HCT116 (cell line): ENCODE results near the gene NBL1. TPM values are rescaled to one million over a fixed set of nuclear protein-coding genes. Genes with fewer than 3 reads are reported as not detected.
"Not testable (repeated sequence)": the region's sequence is repeated elsewhere in the genome, so short reads cannot be mapped to it uniquely, and the experiment has no call there.

Experiments
- ATAC-seq: fragments of 200-7000 bp; cut with Tn5 transposase; 2 replicates; pipeline ENCODE4 v1.9.1; 2020; ENCODE audit warnings: mild to moderate bottlenecking, moderate library complexity
- BruUV-seq: library from RNA; stranded (reverse); fragments of 400-500 nt; replicated peaks from 2 replicates; lab custom pipeline; 2021; lab: Mats Ljungman, UMichigan
- CTCF ChIA-PET: fragments of 300-600 bp; sonication (Branson Sonifier 250); formaldehyde crosslinking; loops from one replicate; lab custom pipeline; 2021; ENCODE audit warnings: antibody characterized with exemption; lab: Charles Lee
- POLR2A ChIA-PET: fragments of 300-600, 350-600 bp; sonication (Branson Sonifier 250); formaldehyde crosslinking; loops from one replicate; lab custom pipeline; 2021; ENCODE audit warnings: antibody characterized with exemption; lab: Charles Lee
- RAD21 ChIA-PET, 2 experiments: fragments of 300-600 bp; sonication (Branson Sonifier 250); formaldehyde crosslinking; loops; one replicate each; lab custom pipeline; 2023; ENCODE audit warnings: low total read pairs in 2 of 2; ENCODE audit not compliant: uncharacterized antibody in 2 of 2, unreplicated experiment in 2 of 2, low non-redundant PET in 1 of 2; lab: Charles Lee
- DNase-seq: peaks from one replicate; pipeline ENCODE4 v3.0.0-alpha.2; 2010; ENCODE audit warnings: low read depth, low spot score
- H2AFZ ChIP-seq: fragments of 200-600 bp; shearing (Covaris generic), sonication (generic); 2 replicates; pipeline ENCODE4 v1.6.1; 2017; ENCODE audit warnings: low read depth, mixed run types, mixed read lengths, antibody characterized with exemption, low read length; ENCODE audit not compliant: poor library complexity, severe bottlenecking
- H3K27ac ChIP-seq: 2 replicates; pipeline ENCODE4 v1.5.1; 2012; ENCODE audit warnings: low read depth, low read length
- H3K27me3 ChIP-seq: fragments of 200-600 bp; sonication (generic); 2 replicates; pipeline ENCODE4 v1.6.1; 2016; ENCODE audit warnings: mixed run types, low read length, mixed read lengths; ENCODE audit not compliant: insufficient read depth
- H3K36me3 ChIP-seq, 2 experiments: fragments of 200-500 bp in 1 of 2; fragments of 200-600 bp in 1 of 2; sonication (Bioruptor generic) in 1 of 2; sonication (generic) in 1 of 2; 2 replicates each; pipeline versions ENCODE4 v1.5.1 to v1.6.1; 2014 to 2016; ENCODE audit warnings: low read length in 2 of 2, inconsistent platforms in 1 of 2, mixed read lengths in 1 of 2, mixed run types in 1 of 2; ENCODE audit not compliant: insufficient read depth in 2 of 2, control insufficient read depth in 1 of 2
- H3K4me1 ChIP-seq, 2 experiments: fragments of 200-600 bp in 1 of 2; sonication (generic) in 1 of 2; 2 replicates each; pipeline versions ENCODE4 v1.5.1 to v1.6.1; 2012 to 2017; ENCODE audit warnings: low read length in 2 of 2, inconsistent platforms in 1 of 2, mild to moderate bottlenecking in 1 of 2, mixed read lengths in 1 of 2, mixed run types in 1 of 2, moderate library complexity in 1 of 2; ENCODE audit not compliant: insufficient read depth in 2 of 2, control insufficient read depth in 1 of 2
- H3K4me2 ChIP-seq: fragments of 200-600 bp; sonication (generic); 2 replicates; pipeline ENCODE4 v1.6.1; 2017; ENCODE audit warnings: mixed run types, low read length, mixed read lengths
- H3K4me3 ChIP-seq, 2 experiments: fragments of 200-600 bp in 1 of 2; sonication (generic) in 1 of 2; replicated peaks in 1 of 2; 2 replicates each; pipeline ENCODE4 v1.5.1; 2011 to 2016; ENCODE audit warnings: low read length in 2 of 2, control low read depth in 1 of 2, low read depth in 1 of 2, mild to moderate bottlenecking in 1 of 2, mixed read lengths in 1 of 2, mixed run types in 1 of 2
- H3K79me2 ChIP-seq: fragments of 200-600 bp; sonication (generic); 2 replicates; pipeline ENCODE4 v1.6.1; 2017; ENCODE audit warnings: mild to moderate bottlenecking, mixed run types, low read length, moderate library complexity, mixed read lengths; ENCODE audit not compliant: insufficient read depth
- H3K9ac ChIP-seq: fragments of 200-600 bp; sonication (generic); 2 replicates; pipeline ENCODE4 v1.6.1; 2016; ENCODE audit warnings: low read length, mixed read lengths
- H3K9me2 ChIP-seq: fragments of 200-600 bp; sonication (generic), shearing (Covaris generic); 2 replicates; pipeline ENCODE4 v1.6.1; 2017; ENCODE audit warnings: mixed run types, mild to moderate bottlenecking, moderate library complexity; ENCODE audit not compliant: insufficient read depth
- H3K9me3 ChIP-seq, 2 experiments: fragments of 200-500 bp in 1 of 2; fragments of 200-600 bp in 1 of 2; sonication (Bioruptor generic) in 1 of 2; sonication (generic) in 1 of 2; 2 replicates each; pipeline ENCODE4 v1.6.1; 2014 to 2017; ENCODE audit warnings: low read length in 2 of 2, mixed read lengths in 2 of 2, inconsistent platforms in 1 of 2, low read depth in 1 of 2, mild to moderate bottlenecking in 1 of 2, mixed run types in 1 of 2, moderate library complexity in 1 of 2; ENCODE audit not compliant: control insufficient read depth in 1 of 2, insufficient read depth in 1 of 2
- H4K20me1 ChIP-seq: fragments of 200-600 bp; sonication (generic), shearing (Covaris generic); 2 replicates; pipeline ENCODE4 v1.6.1; 2017; ENCODE audit warnings: mixed run types, mild to moderate bottlenecking, moderate library complexity; ENCODE audit not compliant: insufficient read depth
- CBX3 ChIP-seq: IDR thresholded peaks from 2 replicates; pipeline ENCODE4 v1.6.1; 2012; ENCODE audit warnings: low read depth
- EGR1 ChIP-seq: IDR thresholded peaks from 2 replicates; pipeline ENCODE4 v1.6.1; 2012; ENCODE audit warnings: low read depth
- ELF1 ChIP-seq: IDR thresholded peaks from 2 replicates; pipeline ENCODE4 v1.6.1; 2012; ENCODE audit warnings: low read depth, borderline replicate concordance
- EZH2 ChIP-seq: fragments of 200-600 bp; sonication (generic); IDR thresholded peaks from 2 replicates; pipeline ENCODE4 v1.6.1; 2017; ENCODE audit warnings: antibody characterized with exemption, mixed run types
- EZH2phosphoT487 ChIP-seq: fragments of 200-600 bp; IDR thresholded peaks from 2 replicates; pipeline ENCODE4 v1.6.1; 2018; ENCODE audit warnings: antibody characterized with exemption, borderline replicate concordance
- RAD21 ChIP-seq: IDR thresholded peaks from 2 replicates; pipeline ENCODE4 v1.6.1; 2012; ENCODE audit warnings: low read depth, mild to moderate bottlenecking
- SIN3A ChIP-seq: IDR thresholded peaks from 2 replicates; pipeline ENCODE4 v1.6.1; 2012; ENCODE audit warnings: low read depth
- SP1 ChIP-seq: IDR thresholded peaks from 2 replicates; pipeline ENCODE4 v1.6.1; 2012; ENCODE audit warnings: low read depth
- ZFX ChIP-seq: fragments of 450-650 bp; IDR thresholded peaks from 2 replicates; pipeline ENCODE4 v1.6.1; 2017
- intact Hi-C: fragments of 100-400 bp; cut with micrococcal nuclease; formaldehyde crosslinking; loops from 2 replicates; pipeline ENCODE4 v1.10.0; 2022
- total RNA-seq: library from RNA; stranded (reverse); gene quantifications from one replicate; pipeline ENCODE4 v1.2.1, GENCODE V29; 2021; ENCODE audit not compliant: unreplicated experiment
- TF ChIP-seq, protein P1 (sequence below), 3 experiments: fragments of 200-600 bp in 1 of 3; sonication (generic) in 1 of 3; IDR thresholded peaks in 2 of 3; conservative IDR thresholded peaks in 1 of 3; 2 replicates each; pipeline ENCODE4 v1.5.1; 2012 to 2017; ENCODE audit warnings: low read depth in 2 of 3, low read length in 2 of 3, antibody characterized with exemption in 1 of 3, borderline replicate concordance in 1 of 3, control low read depth in 1 of 3, mild to moderate bottlenecking in 1 of 3, mixed read lengths in 1 of 3, mixed run types in 1 of 3, moderate library complexity in 1 of 3; ENCODE audit not compliant: insufficient read depth in 1 of 3
- TF ChIP-seq, protein P2 (sequence below): IDR thresholded peaks from 2 replicates; pipeline ENCODE4 v1.6.1; 2012; ENCODE audit warnings: low read depth
- TF ChIP-seq, protein P3 (sequence below): IDR thresholded peaks from 2 replicates; pipeline ENCODE4 v1.6.1; 2012
- TF ChIP-seq, protein P4 (sequence below): IDR thresholded peaks from 2 replicates; pipeline ENCODE4 v1.6.1; 2011; ENCODE audit warnings: mild to moderate bottlenecking, low read length, moderate library complexity; ENCODE audit not compliant: insufficient replicate concordance; ENCODE audit errors: extremely low read depth

NBL1 gene
- total RNA-seq, 1 experiment from 2014 or later = 75.4 TPM

DNA sequence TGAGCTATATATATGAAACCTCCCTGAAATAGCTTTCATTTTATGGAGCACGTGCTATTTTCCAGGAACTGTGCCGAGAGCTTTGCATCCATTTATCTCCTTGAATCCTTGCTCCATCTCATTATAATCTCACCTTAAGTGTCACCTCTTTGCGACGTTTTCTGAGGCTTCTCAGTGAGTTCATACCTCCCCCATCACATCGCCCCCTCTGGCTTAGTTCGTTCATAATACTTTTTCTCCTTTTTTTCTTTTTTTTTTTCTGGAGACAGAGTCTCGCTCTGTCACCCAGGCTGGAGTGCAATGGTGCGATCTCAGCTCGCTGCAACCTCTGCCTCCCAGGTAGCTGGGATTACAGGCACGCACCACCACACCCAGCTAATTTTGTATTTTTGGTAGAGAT, 4.9 kb upstream of the NBL1 start:
- POLR2A ChIA-PET, H3K27me3 ChIP-seq, H3K9me2 ChIP-seq, BruUV-seq, intact Hi-C loops, H3K36me3 ChIP-seq, H3K4me2 ChIP-seq, H4K20me1 ChIP-seq, H3K9me3 ChIP-seq, H3K27ac ChIP-seq, H2AFZ ChIP-seq, H3K4me3 ChIP-seq, CTCF ChIA-PET, H3K79me2 ChIP-seq, ATAC-seq, H3K9ac ChIP-seq, DNase-seq, RAD21 ChIA-PET: not testable (repeated sequence)
- peaks cover 27 to 41% of the 10 kb centered on the region in 2 experiments for H3K4me1 ChIP-seq
- TF ChIP-seq, protein P1, sequence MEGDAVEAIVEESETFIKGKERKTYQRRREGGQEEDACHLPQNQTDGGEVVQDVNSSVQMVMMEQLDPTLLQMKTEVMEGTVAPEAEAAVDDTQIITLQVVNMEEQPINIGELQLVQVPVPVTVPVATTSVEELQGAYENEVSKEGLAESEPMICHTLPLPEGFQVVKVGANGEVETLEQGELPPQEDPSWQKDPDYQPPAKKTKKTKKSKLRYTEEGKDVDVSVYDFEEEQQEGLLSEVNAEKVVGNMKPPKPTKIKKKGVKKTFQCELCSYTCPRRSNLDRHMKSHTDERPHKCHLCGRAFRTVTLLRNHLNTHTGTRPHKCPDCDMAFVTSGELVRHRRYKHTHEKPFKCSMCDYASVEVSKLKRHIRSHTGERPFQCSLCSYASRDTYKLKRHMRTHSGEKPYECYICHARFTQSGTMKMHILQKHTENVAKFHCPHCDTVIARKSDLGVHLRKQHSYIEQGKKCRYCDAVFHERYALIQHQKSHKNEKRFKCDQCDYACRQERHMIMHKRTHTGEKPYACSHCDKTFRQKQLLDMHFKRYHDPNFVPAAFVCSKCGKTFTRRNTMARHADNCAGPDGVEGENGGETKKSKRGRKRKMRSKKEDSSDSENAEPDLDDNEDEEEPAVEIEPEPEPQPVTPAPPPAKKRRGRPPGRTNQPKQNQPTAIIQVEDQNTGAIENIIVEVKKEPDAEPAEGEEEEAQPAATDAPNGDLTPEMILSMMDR (IDR thresholded peaks at IDR 0.05 in 2 of 3, conservative IDR thresholded peaks at IDR 0.05 in 1 of 3; ENCODE audit: borderline replicate concordance in 1 of 3, insufficient read depth in 1 of 3, low read depth in 2 of 3, low read length in 2 of 3) = peak in 2 of 3 experiments; percentile 9 to 31; a peak in 1 of 6 replicates

DNA sequence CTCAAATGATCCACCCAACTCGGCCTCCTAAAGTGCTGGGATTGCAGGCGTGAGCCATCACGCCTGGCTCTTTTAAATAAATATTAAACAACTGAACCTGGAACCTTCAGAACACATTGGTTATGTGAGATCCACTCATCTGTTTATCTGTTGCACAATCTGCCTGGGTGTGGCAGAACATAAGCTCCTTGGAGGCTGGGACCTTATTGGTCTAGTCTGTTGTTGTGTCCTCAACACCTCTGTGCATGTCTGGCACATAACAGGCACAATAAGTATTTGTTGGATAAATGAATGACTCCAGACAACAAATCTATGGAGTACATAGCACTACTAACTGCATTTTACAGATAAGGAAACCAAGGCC, 4.1 kb upstream of the NBL1 start:
- Histone ChIP-seq H3K27ac (no peak overlapping the region), H3K9me3 (no peaks in the 10 kb centered on the region), H3K79me2 (peaks cover 5% of the 10 kb centered on the region; the same call in 1 of the 2 replicates), H2AFZ (no peak overlapping the region), H4K20me1 (no peaks in the 10 kb centered on the region), H3K4me3 (no peak overlapping the region), H3K4me2 (peak overlapping the region; percentile 15; the same call in 1 of the 2 replicates), H3K27me3 (no peaks in the 10 kb centered on the region), H3K4me1 (peaks cover 27 to 41% of the 10 kb centered on the region in 2 experiments), H3K9ac (no peak overlapping the region), H3K9me2 (no peaks in the 10 kb centered on the region), H3K36me3 (no peaks in the 10 kb centered on the region)
- ChIA-PET CTCF (interaction anchor here (1.2 to 1.9 kb wide), 2 partner anchors 14 to 58 kb away, joined by 6 read pairs; no protein-coding TSS in a partner anchor), POLR2A (no interaction called here), RAD21 (no interaction called here)
- no peak for ATAC-seq
- no peak for DNase-seq
- BruUV-seq = no TSS peak
- intact Hi-C loops = loop anchor here (5.0 kb wide), 2 partner anchors 43 to 153 kb away; partner anchors contain the start of gene CAPZB
- TF ChIP-seq, protein P2, sequence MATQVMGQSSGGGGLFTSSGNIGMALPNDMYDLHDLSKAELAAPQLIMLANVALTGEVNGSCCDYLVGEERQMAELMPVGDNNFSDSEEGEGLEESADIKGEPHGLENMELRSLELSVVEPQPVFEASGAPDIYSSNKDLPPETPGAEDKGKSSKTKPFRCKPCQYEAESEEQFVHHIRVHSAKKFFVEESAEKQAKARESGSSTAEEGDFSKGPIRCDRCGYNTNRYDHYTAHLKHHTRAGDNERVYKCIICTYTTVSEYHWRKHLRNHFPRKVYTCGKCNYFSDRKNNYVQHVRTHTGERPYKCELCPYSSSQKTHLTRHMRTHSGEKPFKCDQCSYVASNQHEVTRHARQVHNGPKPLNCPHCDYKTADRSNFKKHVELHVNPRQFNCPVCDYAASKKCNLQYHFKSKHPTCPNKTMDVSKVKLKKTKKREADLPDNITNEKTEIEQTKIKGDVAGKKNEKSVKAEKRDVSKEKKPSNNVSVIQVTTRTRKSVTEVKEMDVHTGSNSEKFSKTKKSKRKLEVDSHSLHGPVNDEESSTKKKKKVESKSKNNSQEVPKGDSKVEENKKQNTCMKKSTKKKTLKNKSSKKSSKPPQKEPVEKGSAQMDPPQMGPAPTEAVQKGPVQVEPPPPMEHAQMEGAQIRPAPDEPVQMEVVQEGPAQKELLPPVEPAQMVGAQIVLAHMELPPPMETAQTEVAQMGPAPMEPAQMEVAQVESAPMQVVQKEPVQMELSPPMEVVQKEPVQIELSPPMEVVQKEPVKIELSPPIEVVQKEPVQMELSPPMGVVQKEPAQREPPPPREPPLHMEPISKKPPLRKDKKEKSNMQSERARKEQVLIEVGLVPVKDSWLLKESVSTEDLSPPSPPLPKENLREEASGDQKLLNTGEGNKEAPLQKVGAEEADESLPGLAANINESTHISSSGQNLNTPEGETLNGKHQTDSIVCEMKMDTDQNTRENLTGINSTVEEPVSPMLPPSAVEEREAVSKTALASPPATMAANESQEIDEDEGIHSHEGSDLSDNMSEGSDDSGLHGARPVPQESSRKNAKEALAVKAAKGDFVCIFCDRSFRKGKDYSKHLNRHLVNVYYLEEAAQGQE = no peak
- TF ChIP-seq, protein P3, sequence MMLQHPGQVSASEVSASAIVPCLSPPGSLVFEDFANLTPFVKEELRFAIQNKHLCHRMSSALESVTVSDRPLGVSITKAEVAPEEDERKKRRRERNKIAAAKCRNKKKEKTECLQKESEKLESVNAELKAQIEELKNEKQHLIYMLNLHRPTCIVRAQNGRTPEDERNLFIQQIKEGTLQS = no peak
- TF ChIP-seq ELF1 (no peak), EZH2 (no peak), ZFX (no peak), CBX3 (no peak), SP1 (no peak), SIN3A (no peak), EGR1 (no peak), RAD21 (no peak), EZH2phosphoT487 (no peak)
- TF ChIP-seq, protein P4, sequence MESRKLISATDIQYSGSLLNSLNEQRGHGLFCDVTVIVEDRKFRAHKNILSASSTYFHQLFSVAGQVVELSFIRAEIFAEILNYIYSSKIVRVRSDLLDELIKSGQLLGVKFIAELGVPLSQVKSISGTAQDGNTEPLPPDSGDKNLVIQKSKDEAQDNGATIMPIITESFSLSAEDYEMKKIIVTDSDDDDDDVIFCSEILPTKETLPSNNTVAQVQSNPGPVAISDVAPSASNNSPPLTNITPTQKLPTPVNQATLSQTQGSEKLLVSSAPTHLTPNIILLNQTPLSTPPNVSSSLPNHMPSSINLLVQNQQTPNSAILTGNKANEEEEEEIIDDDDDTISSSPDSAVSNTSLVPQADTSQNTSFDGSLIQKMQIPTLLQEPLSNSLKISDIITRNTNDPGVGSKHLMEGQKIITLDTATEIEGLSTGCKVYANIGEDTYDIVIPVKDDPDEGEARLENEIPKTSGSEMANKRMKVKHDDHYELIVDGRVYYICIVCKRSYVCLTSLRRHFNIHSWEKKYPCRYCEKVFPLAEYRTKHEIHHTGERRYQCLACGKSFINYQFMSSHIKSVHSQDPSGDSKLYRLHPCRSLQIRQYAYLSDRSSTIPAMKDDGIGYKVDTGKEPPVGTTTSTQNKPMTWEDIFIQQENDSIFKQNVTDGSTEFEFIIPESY = no peak
